Renal cortex interstitium (tissue), 11 donors: Measurements from ENCODE around the gene CAMSAP2. TPM values are rescaled to one million over a fixed set of nuclear protein-coding genes. Genes with fewer than 3 reads are reported as not detected.

Experiments
- DNase-seq, 11 donors: peaks; one replicate each; pipeline ENCODE4 v3.0.0-alpha.2; 2013; ENCODE audit warnings: low read depth in 9 of 11, low spot score in 4 of 11; ENCODE audit errors: extremely low read depth in 1 of 11
- polyA plus RNA-seq, 3 donors: library from polyadenylated mRNA; unstranded; fragments of 120-200 nt; gene quantifications; one replicate each; pipeline ENCODE4 v1.2.1, GENCODE V29; 2013; ENCODE audit not compliant: insufficient read length in 3 of 3

Gene CAMSAP2
- polyA plus RNA-seq, 3 donors = 35.8 to 41.0 (median 36.0) TPM

DNA sequence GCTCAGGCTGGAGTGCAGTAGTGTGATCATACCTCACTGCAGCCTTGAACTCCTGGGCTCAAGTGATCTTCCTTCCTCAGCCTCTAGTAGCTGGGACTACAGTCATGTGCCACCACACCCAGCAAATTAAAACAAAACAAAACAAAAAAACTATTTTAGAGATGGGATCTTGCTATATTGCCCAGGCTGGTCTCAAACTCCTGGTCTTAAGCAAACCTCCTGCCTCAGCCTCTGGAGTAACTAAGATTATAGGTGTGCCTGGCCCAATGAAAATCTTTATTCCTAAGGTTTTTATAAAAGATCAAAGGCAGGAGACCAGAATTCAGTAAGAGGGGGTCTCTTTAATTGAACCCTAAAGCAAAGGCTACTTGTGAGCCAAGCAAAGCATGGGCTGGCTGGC is 166.1 kb downstream of the CAMSAP2 start:
- no peak for DNase-seq

DNA sequence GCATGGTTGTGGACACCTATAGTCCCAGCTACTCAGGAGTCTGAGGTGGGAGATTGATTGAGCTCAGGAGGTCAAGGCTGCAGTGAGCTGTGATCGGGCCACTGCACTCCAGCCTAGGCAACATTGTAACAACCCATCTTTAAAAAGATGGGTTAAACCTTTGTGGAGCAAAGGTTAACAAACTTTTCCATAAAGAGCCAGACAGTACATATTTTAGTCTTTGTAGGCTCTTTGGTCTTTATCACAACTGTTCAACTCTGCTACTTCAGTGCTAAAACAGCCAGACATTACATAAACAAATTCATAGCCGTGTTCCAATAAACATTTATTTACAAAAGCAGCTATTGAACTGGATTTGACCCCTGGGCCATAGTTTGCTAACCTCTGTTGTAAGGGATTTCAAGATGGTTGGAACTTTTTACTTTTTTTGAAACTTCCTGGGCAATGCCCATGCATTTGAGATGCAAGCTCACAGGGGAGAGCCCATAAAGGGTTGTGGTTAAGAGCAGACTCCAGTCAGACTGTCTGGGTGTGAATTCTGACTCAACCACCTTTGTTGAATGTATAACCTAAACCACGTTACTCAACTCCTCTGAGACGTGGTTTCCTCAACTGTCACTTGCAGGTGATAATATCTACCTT is 166.8 kb downstream of the CAMSAP2 start:
- no peak for DNase-seq

DNA sequence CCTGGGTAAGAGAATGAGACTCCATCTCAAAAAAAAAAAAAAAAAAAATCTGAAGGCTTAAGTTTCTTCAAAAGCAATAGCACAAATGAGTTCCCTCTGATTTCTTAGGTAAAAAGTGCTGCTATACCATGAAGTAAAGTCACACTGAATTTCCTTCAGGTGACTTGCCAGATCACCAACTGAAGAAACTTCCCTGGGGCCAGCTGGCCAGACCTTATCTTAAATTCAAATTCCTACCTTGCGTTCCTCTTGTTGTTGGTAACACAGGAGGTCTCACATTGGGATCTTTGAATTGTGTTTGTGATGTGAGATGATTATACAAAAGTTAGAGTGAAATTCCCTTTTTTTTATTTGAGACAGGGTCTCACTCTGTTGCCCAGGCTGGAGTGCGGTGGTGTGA is 167.8 kb downstream of the CAMSAP2 start:
- no peak for DNase-seq

DNA sequence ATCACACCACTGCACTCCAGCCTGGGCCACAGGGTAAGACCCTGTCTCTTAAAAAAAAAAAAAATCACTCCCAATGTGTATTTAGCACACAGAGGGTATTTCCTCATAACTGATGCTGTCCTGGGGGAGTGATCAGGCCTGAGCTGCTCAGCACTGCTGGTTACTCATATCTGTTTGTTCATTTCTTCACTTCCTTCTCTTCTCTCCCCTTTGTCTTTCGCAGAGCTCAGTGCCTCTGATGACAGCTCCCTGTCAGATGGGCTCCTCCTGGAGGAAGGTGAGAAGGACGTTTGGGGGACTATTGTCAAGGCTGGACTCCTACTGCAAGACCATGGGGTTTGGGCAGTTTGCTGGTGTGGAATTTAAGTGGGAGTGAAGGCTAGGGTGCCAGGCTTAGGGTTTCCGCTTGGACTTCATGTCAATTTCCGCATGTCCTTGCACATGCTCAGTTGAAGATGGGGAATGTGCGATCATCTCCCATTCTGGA is 169.0 kb downstream of the CAMSAP2 start:
- no peak for DNase-seq

DNA sequence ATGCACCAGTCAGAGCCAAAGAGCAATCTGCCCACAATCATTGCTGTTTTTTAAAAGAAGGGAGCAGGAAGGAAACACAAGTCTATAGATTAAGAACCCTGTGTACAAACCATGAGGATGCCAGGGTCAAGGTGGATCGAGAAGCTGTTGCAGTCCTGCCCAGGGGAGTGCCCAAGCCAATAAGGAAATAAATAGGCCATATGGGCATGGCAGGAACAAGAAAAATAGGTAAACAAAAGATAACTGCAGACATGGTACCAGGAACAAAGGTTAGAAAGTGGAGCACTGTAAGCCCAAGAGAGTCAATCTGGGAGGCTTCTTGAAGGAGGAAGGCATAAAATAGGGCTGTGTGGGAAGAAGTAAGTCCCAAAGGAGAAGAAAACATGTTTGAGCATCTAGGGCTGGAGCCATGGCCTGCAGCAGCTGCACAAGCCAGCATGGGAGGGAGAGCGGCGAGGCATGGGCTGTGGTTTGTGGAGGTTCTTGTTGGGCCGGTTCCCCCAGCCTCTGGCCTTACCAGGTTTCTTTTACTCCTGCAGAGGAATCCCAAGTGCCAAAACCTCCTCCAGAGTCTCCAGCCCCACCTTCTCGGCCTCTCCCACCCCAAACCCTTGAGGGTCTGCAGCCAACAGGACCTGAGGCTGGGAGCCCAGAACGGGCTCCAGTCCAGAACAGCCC is 169.6 kb downstream of the CAMSAP2 start:
- DNase-seq = no peak

DNA sequence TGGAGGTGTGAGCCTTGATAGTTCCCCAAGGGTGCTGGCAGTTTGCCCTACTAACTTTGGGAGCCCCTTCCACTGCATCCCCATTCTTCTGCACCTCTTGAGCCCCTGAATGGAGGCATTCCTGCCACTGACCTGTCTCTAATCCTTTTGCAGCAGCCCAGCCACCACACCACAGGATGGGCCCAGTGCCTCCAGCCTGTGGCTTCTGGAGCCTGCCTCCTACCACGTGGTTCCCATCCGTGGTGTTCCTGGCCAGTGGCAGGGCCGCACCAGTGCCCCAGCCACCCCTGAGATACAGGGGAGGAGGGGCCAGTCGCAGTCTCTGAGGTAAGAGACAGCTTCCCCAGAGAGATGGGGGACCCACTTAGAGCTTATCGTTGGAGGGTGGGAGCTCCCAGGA is 170.4 kb downstream of the CAMSAP2 start:
- DNase-seq = no peak

DNA sequence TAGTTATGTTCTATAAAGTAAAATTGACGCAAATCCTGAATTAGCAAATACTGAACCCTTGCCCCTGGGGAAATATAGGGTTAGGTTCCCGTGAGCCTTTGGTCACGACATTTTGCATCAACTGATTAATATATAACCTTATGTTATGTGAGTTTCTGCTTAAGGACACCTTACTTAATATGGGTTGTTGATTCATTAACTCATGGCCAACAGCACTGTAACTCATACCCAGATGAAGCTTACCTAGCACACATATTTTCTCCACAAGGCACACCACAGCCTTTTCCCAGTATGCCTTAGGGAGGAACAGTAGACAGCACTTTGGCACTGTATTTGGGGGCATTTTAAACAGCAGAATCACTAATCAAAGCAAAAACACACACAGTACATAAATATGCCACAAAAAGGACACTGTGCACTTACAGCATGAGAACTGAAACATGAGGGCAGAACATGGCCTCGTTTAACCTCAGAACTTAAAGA is 171.1 kb downstream of the CAMSAP2 start:
- DNase-seq = no peak

Other genes starting within 250 kb of the CAMSAP2 start
- gene KIF14, start 118.1 kb upstream of the CAMSAP2 start, polyA plus RNA-seq = 1 to 10 TPM; 6.0 to 9.1 (median 7.9) TPM
- 10 to 100 TPM; 23.8 to 32.0 (median 28.0) TPM for gene DDX59, start 69.0 kb upstream of the CAMSAP2 start, polyA plus RNA-seq
- under 1 TPM in 1 of 3 donors, not detected in 2; 0.09 TPM for gene GPR25, start 134.1 kb downstream of the CAMSAP2 start, polyA plus RNA-seq
- gene INAVA, start 156.0 kb downstream of the CAMSAP2 start, polyA plus RNA-seq = 10 to 100 TPM; 33.9 to 41.0 (median 34.8) TPM